SK-N-SH (cell line): Measurements from ENCODE around the gene SCRN2.
A peak's percentile ranks its signal among the peaks of the same experiment; 100 is the strongest.

ENCODE experiments used
- CTCF ChIP-seq: fragments of 200-600 bp; sonication (generic); IDR thresholded peaks from 2 replicates; pipeline ENCODE4 v1.6.1; 2017; ENCODE audit warnings: antibody characterized with exemption, mild to moderate bottlenecking, moderate library complexity
- MAX ChIP-seq: IDR thresholded peaks from 2 replicates; pipeline ENCODE4 v1.4.0; 2012; ENCODE audit warnings: low read depth
- POLR2AphosphoS5 ChIP-seq: IDR thresholded peaks from 2 replicates; pipeline ENCODE4 v1.6.1; 2012; ENCODE audit warnings: low read depth, low read length
- RAD21 ChIP-seq: IDR thresholded peaks from 2 replicates; pipeline ENCODE4 v1.6.1; 2012; ENCODE audit warnings: mild to moderate bottlenecking, low read length
- REST ChIP-seq: IDR thresholded peaks from 2 replicates; pipeline ENCODE4 v1.6.1; 2012; ENCODE audit warnings: mild to moderate bottlenecking, low read depth, low read length, moderate library complexity
- SIN3A ChIP-seq: IDR thresholded peaks from 2 replicates; pipeline ENCODE4 v1.6.1; 2012; ENCODE audit warnings: low read depth, mild to moderate bottlenecking, low read length, moderate library complexity, borderline replicate concordance
- USF2 ChIP-seq: fragments of 150-350 bp; IDR thresholded peaks from 2 replicates; pipeline ENCODE4 v1.6.1; 2017; ENCODE audit warnings: antibody characterized with exemption, low read length, low read depth, borderline replicate concordance

- TF ChIP-seq CTCF (no peak), MAX (no peak), RAD21 (no peak), POLR2AphosphoS5 (peak; percentile 57), SIN3A (no peak), REST (no peak), USF2 (no peak)
Measured at GRCh38 chr17:47852113-47852949, 11.3 kb upstream of the SCRN2 start.
